H1 (cell line): Measurements from ENCODE around the gene OSCAR. TPM values are rescaled to one million over a fixed set of nuclear protein-coding genes. Genes with fewer than 3 reads are reported as not detected.

Source experiments
- CTCF ChIA-PET: fragments of 300-600 bp; sonication (Branson Sonifier 250); formaldehyde crosslinking; loops from one replicate; lab custom pipeline; 2021; ENCODE audit not compliant: partially characterized antibody; lab: Charles Lee
- POLR2A ChIA-PET: fragments of 300-600 bp; sonication (Branson Sonifier 250); formaldehyde crosslinking; loops from one replicate; lab custom pipeline; 2021; ENCODE audit warnings: inconsistent platforms; ENCODE audit not compliant: partially characterized antibody; lab: Charles Lee
- DNase-seq, 2 experiments: peaks; one replicate each; pipeline versions ENCODE4 v3.0.0 to v3.0.0-alpha.2; 2010 to 2022; ENCODE audit warnings: low spot score in 2 of 2, low read depth in 1 of 2, mixed read lengths in 1 of 2
- FAIRE-seq: peaks from 2 replicates; lab custom pipeline; 2011; peaks lifted over from hg19 to GRCh38; lab: Jason Lieb, UNC
- H2AFZ ChIP-seq: 2 replicates; pipeline ENCODE4 v1.8.1; 2012; ENCODE audit warnings: low read length, inconsistent platforms
- H2AK5ac ChIP-seq: 2 replicates; pipeline ENCODE4 v1.6.1; 2013; ENCODE audit warnings: low read depth, low read length
- H2BK120ac ChIP-seq: replicated peaks from 2 replicates; pipeline ENCODE3; 2013; ENCODE audit warnings: low read depth, low read length, inconsistent platforms
- H2BK12ac ChIP-seq: 2 replicates; pipeline ENCODE4 v1.6.1; 2013; ENCODE audit warnings: low read depth, low read length
- H2BK15ac ChIP-seq: 2 replicates; pipeline ENCODE4 v1.6.1; 2013; ENCODE audit warnings: low read length
- H2BK20ac ChIP-seq: 2 replicates; pipeline ENCODE4 v1.6.1; 2013; ENCODE audit warnings: low read length
- H2BK5ac ChIP-seq: 2 replicates; pipeline ENCODE4 v1.6.1; 2013; ENCODE audit warnings: low read depth, low read length
- H3K14ac ChIP-seq: 2 replicates; pipeline ENCODE4 v1.6.1; 2013; ENCODE audit warnings: inconsistent platforms; ENCODE audit not compliant: insufficient read length
- H3K18ac ChIP-seq: 2 replicates; pipeline ENCODE4 v1.6.1; 2013; ENCODE audit warnings: low read length; ENCODE audit errors: extremely low read depth
- H3K23ac ChIP-seq: 2 replicates; pipeline ENCODE4 v1.6.1; 2013; ENCODE audit warnings: inconsistent platforms; ENCODE audit not compliant: insufficient read length
- H3K23me2 ChIP-seq: 2 replicates; pipeline ENCODE4 v1.6.1; 2013; ENCODE audit warnings: low read depth, low read length
- H3K27ac ChIP-seq: 2 replicates; pipeline ENCODE4 v1.6.1; 2011; ENCODE audit warnings: low read depth, low read length, inconsistent platforms
- H3K27me3 ChIP-seq, 4 experiments: replicated peaks in 1 of 4; 1 replicate in 1 of 4; 2 replicates in 3 of 4; pipeline versions ENCODE4 v1.6.1 to v1.8.1; 2011 to 2013; ENCODE audit warnings: low read length in 3 of 4, mild to moderate bottlenecking in 3 of 4, inconsistent platforms in 2 of 4, mixed read lengths in 2 of 4, moderate library complexity in 1 of 4; ENCODE audit not compliant: control insufficient read depth in 3 of 4, insufficient read depth in 3 of 4; ENCODE audit errors: extremely low read depth in 1 of 4
- H3K36me3 ChIP-seq, 4 experiments: 2 replicates each; pipeline versions ENCODE4 v1.6.1 to v1.8.1; 2011 to 2013; ENCODE audit warnings: mild to moderate bottlenecking in 4 of 4, low read length in 3 of 4, moderate library complexity in 2 of 4, control low read depth in 1 of 4, inconsistent platforms in 1 of 4; ENCODE audit not compliant: insufficient read depth in 4 of 4, control insufficient read depth in 2 of 4
- H3K4ac ChIP-seq: replicated peaks from 2 replicates; pipeline ENCODE3; 2013; ENCODE audit warnings: low read length, low read depth, mixed read lengths, inconsistent platforms; ENCODE audit not compliant: insufficient read length
- H3K4me1 ChIP-seq, 4 experiments: replicated peaks in 1 of 4; 1 replicate in 1 of 4; 2 replicates in 3 of 4; pipeline versions ENCODE4 v1.6.1 to v1.8.1; 2011 to 2013; ENCODE audit warnings: low read length in 3 of 4, inconsistent platforms in 2 of 4, mixed read lengths in 1 of 4; ENCODE audit not compliant: insufficient read depth in 4 of 4, control insufficient read depth in 3 of 4
- H3K4me2 ChIP-seq, 2 experiments: 2 replicates each; pipeline versions ENCODE4 v1.6.1 to v1.8.1; 2011 to 2013; ENCODE audit warnings: low read depth in 2 of 2, low read length in 2 of 2, control low read depth in 1 of 2, inconsistent platforms in 1 of 2, mild to moderate bottlenecking in 1 of 2; ENCODE audit not compliant: insufficient read depth in 1 of 2
- H3K4me3 ChIP-seq, 4 experiments: fragments of 200-600, 300-600 bp in 1 of 4; sonication (generic), shearing (Covaris generic), sonication (Bioruptor Twin) in 1 of 4; 2 replicates each; pipeline versions ENCODE4 v1.5.1 to v1.8.1; 2011 to 2016; ENCODE audit warnings: low read length in 4 of 4, low read depth in 3 of 4, control low read depth in 2 of 4, inconsistent platforms in 2 of 4, mild to moderate bottlenecking in 2 of 4, mixed read lengths in 1 of 4, moderate library complexity in 1 of 4; ENCODE audit not compliant: insufficient read depth in 2 of 4; ENCODE audit errors: extremely low read depth in 1 of 4
- H3K56ac ChIP-seq: replicated peaks from 2 replicates; pipeline ENCODE3; 2013; ENCODE audit warnings: low read depth, mild to moderate bottlenecking, mixed read lengths, low read length, inconsistent platforms; ENCODE audit not compliant: insufficient read length
- H3K79me1 ChIP-seq: 2 replicates; pipeline ENCODE4 v1.6.1; 2013; ENCODE audit warnings: low read depth, low read length, control low read depth
- H3K79me2 ChIP-seq, 2 experiments: 2 replicates each; pipeline versions ENCODE4 v1.6.1 to v1.8.1; 2012 to 2013; ENCODE audit warnings: low read length in 2 of 2, mild to moderate bottlenecking in 2 of 2, inconsistent platforms in 1 of 2; ENCODE audit not compliant: insufficient read depth in 2 of 2, control insufficient read depth in 1 of 2
- H3K9ac ChIP-seq, 4 experiments: replicated peaks in 1 of 4; 1 replicate in 1 of 4; 2 replicates in 3 of 4; pipeline versions ENCODE4 v1.6.1 to v1.8.1; 2011 to 2013; ENCODE audit warnings: low read depth in 3 of 4, low read length in 3 of 4, control low read depth in 2 of 4, mild to moderate bottlenecking in 2 of 4, moderate library complexity in 2 of 4, inconsistent platforms in 1 of 4; ENCODE audit errors: extremely low read depth in 1 of 4
- H3K9me3 ChIP-seq, 2 experiments: 2 replicates each; pipeline versions ENCODE4 v1.6.1 to v1.8.1; 2012 to 2013; ENCODE audit warnings: mild to moderate bottlenecking in 2 of 2, moderate library complexity in 2 of 2, control low read depth in 1 of 2, inconsistent platforms in 1 of 2, low read depth in 1 of 2, low read length in 1 of 2, mixed read lengths in 1 of 2; ENCODE audit not compliant: insufficient read depth in 2 of 2
- H4K20me1 ChIP-seq, 2 experiments: replicated peaks in 1 of 2; 2 replicates each; pipeline versions ENCODE3 to v1.8.1; 2011 to 2013; ENCODE audit warnings: inconsistent platforms in 2 of 2, low read length in 2 of 2, mild to moderate bottlenecking in 1 of 2; ENCODE audit not compliant: insufficient read depth in 2 of 2, control insufficient read depth in 1 of 2
- H4K5ac ChIP-seq: 2 replicates; pipeline ENCODE4 v1.6.1; 2013; ENCODE audit warnings: low read length, low read depth, mixed read lengths, inconsistent platforms; ENCODE audit not compliant: insufficient read length
- H4K8ac ChIP-seq: 2 replicates; pipeline ENCODE4 v1.8.0; 2013; ENCODE audit warnings: mild to moderate bottlenecking, moderate library complexity, low read length, inconsistent platforms; ENCODE audit not compliant: insufficient read depth; ENCODE audit errors: extremely low read depth
- H4K91ac ChIP-seq: replicated peaks from 2 replicates; pipeline ENCODE3; 2013; ENCODE audit warnings: low read length, mixed read lengths, inconsistent platforms; ENCODE audit not compliant: insufficient read length
- BRCA1 ChIP-seq: IDR thresholded peaks from 2 replicates; pipeline ENCODE4 v1.6.1; 2012; ENCODE audit warnings: low read depth, low read length, improper control_type of control experiment
- CBX8 ChIP-seq: fragments of 300-800, 300-1000 bp; sonication (generic); IDR thresholded peaks from 2 replicates; pipeline ENCODE4 v1.7.1; 2016; ENCODE audit warnings: low read depth, low read length, borderline replicate concordance
- KDM4A ChIP-seq: IDR thresholded peaks from one replicate; pipeline ENCODE4 v1.7.1; 2012; ENCODE audit warnings: low read depth, mild to moderate bottlenecking, moderate library complexity, low read length, inconsistent platforms; ENCODE audit not compliant: severe bottlenecking
- KDM5A ChIP-seq: fragments of 200-600 bp; IDR thresholded peaks from 2 replicates; pipeline ENCODE4 v1.7.1; 2012; ENCODE audit warnings: mild to moderate bottlenecking, low read length, inconsistent platforms, mixed read lengths
- MAX ChIP-seq: IDR thresholded peaks from 2 replicates; pipeline ENCODE4 v1.6.1; 2012; ENCODE audit warnings: inconsistent platforms
- RBBP5 ChIP-seq: IDR thresholded peaks from 2 replicates; pipeline ENCODE4 v1.7.1; 2012; ENCODE audit warnings: low read depth, mild to moderate bottlenecking, inconsistent platforms, low read length, moderate library complexity, borderline replicate concordance
- ZNF274 ChIP-seq: IDR thresholded peaks from 2 replicates; pipeline ENCODE4 v1.7.0; 2012; ENCODE audit warnings: low read length, borderline replicate concordance; ENCODE audit errors: extremely low read depth
- WGBS, 2 experiments: shearing (Covaris generic) in 1 of 2; methylation state at CpG; one replicate each; pipeline versions ENCODE4 v1.1.6 to v1.1.7; 2013 to 2015; ENCODE audit warnings: low lambda C conversion rate in 2 of 2, mixed read lengths in 2 of 2, inconsistent platforms in 1 of 2, low coverage in 1 of 2, missing lambda C conversion rate in 1 of 2; ENCODE audit not compliant: insufficient replicate concordance in 2 of 2, insufficient coverage in 1 of 2, insufficient read length in 1 of 2; ENCODE audit errors: extremely low coverage in 1 of 2, missing lambda C conversion rate in 1 of 2; 5-methylcytosine and 5-hydroxymethylcytosine counted together
- polyA plus RNA-seq, 7 experiments: library from polyadenylated mRNA; depleted of rRNA in 3 of 7; stranded (reverse) in 5 of 7; unstranded in 2 of 7; fragments of >200 nt in 5 of 7; fragments of 200-250 nt in 2 of 7; gene quantifications; 1 replicate in 5 of 7; 2 replicates in 1 of 7; 4 replicates in 1 of 7; pipeline versions ENCODE4 v1.2.1 to v1.2.3, GENCODE V29; 2011 to 2013; ENCODE audit warnings: missing spikeins in 2 of 7, mixed read lengths in 2 of 7
- total RNA-seq: library from RNA; stranded (reverse); fragmentation: NEBNext Ultra II Directional; extraction: Animal tissue kit (Norgen Biotek cat#: 25700); gene quantifications from 2 replicates; pipeline ENCODE4 v1.2.1, GENCODE V29; 2021
- TF ChIP-seq, protein P1 (sequence below): IDR thresholded peaks from 2 replicates; pipeline ENCODE4 v1.6.1; 2012; ENCODE audit warnings: low read length, inconsistent platforms

OSCAR gene
- total and polyA plus RNA-seq, 2 of the 8 experiments (the other 6 are each of a cell fraction or from before 2014, with no cell fraction given): 1.1 TPM

DNA sequence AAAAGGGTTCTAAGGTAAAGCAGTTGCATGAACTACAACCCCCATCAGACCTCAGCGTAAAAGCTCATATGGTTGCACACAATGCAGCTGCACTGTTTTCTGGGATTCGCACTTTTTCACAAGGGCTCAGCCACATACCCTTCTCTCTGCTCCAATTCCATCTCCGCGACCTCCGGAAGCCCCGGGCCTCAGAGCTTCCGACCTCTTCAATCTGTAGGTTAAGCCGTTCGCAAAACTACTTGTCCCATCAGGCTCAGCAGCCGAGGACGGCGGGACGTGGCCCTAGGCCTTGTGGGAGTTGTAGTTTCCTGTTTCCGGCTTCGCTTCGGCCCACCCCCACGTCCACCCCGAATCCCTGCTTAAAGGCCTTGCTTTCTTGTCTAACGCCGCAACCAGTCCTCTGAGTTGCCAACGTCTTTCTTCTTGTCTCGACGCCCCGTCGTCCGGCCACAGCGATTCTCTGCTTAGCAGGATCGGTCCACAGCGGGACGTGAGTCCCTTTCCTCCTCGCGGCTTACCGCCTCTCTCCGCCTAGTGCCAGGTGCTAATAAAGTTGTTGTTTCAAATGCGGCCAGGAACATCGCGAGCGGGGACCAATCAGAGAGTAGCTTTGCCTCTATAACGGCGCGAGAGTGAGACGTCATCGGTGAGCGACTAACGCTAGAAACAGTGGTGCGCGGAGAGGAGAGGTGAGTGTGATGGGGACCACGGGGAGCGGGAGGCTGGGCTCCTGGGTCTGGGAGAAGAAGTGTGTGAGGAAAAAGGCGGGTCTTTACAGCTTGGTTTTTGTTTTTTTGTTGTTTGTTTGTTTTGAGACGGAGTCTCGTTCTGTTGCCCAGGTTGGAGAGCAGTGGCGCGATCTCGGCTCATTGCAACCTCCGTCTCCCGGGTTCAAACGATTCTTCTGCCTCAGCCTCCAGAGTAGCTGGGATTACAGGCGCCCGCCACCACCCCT lies 14.8 kb upstream of the OSCAR start, which contains the start of the genes PRPF31 and TFPT:
Gene PRPF31 (plus strand): TSS at position 646 of the 955 bp plus-strand sequence. CDS start 2,525 bp downstream, outside the sequence.
Gene TFPT (minus strand): TSS at position 549 of the 955 bp plus-strand sequence. CDS start 388 bp downstream, at position 161.
- Histone ChIP-seq H2BK12ac (no peak within 1 kb of the TSS), H3K23ac (no peak within 1 kb of the TSS), H2BK5ac (peak within 1 kb of the TSS; percentile 95), H2BK15ac (no peak within 1 kb of the TSS), H4K20me1 (peaks cover 0 to 5% of the 10 kb centered on the region in 2 experiments), H3K56ac (peak within 1 kb of the TSS; percentile 86), H3K9ac (peak within 1 kb of the TSS; percentile 70 to 94 (median 92)), H4K5ac (peak within 1 kb of the TSS; percentile 90), H3K27ac (peak within 1 kb of the TSS; percentile 92), H2AFZ (peak within 1 kb of the TSS; percentile 99; the same call in 1 of the 2 replicates), H2BK120ac (no peak within 1 kb of the TSS), H2AK5ac (0 out of 2 replicates have a peak within 1 kb of the TSS, but pooled peaks have one; percentile 16), H3K4ac (no peak within 1 kb of the TSS), H3K27me3 (no peaks in the 10 kb centered on the region), H4K8ac (peak within 1 kb of the TSS; percentile 90; the same call in 1 of the 2 replicates), H3K79me1 (peaks cover 12% of the 10 kb centered on the region), H3K4me1 (peaks cover 0 to 7% (median 2%) of the 10 kb centered on the region in 4 experiments; a peak in 3 of 7 replicates), H3K4me2 (peak within 1 kb of the TSS; percentile 77 to 81), H3K4me3 (peak within 1 kb of the TSS; percentile 74 to 100 (median 94)), H3K14ac (no peak within 1 kb of the TSS), H3K18ac (peak within 1 kb of the TSS; percentile 97; the same call in 1 of the 2 replicates), H3K79me2 (peaks cover 0 to 10% of the 10 kb centered on the region in 2 experiments; a peak in 2 of 4 replicates), H3K36me3 (peaks cover 5 to 20% (median 14%) of the 10 kb centered on the region in 4 experiments; a peak in 7 of 8 replicates), H4K91ac (no peak within 1 kb of the TSS), H2BK20ac (no peak within 1 kb of the TSS), H3K23me2 (peaks cover 7% of the 10 kb centered on the region), H3K9me3 (no peaks in the 10 kb centered on the region)
- FAIRE-seq (peak; percentile 93), DNase-seq (peak; percentile 87 to 96)
- ChIA-PET POLR2A (interaction anchor here (0.6 to 6.6 kb wide), 30 partner anchors 10 to 330 kb away, joined by 3 to 116 read pairs (median 5); partner anchors contain the start of genes CNOT3, LENG1, MYADM and NDUFA3), CTCF (interaction anchor here (0.6 to 1.5 kb wide), 3 partner anchors 14 to 1568 kb away, joined by 3 to 4 read pairs (median 3); no protein-coding TSS in a partner anchor)
- WGBS, 2 experiments: 2% methylated on average over 57 of the region's 60 CpGs; no CpG with 5 or more reads in 1 of the 2 experiments
- TF ChIP-seq CBX8 (no peak), RBBP5 (peak; percentile 73), KDM5A (peak; percentile 99), ZNF274 (no peak), MAX (peak; percentile 74), BRCA1 (no peak), KDM4A (peak; percentile 100)
- TF ChIP-seq, protein P1, sequence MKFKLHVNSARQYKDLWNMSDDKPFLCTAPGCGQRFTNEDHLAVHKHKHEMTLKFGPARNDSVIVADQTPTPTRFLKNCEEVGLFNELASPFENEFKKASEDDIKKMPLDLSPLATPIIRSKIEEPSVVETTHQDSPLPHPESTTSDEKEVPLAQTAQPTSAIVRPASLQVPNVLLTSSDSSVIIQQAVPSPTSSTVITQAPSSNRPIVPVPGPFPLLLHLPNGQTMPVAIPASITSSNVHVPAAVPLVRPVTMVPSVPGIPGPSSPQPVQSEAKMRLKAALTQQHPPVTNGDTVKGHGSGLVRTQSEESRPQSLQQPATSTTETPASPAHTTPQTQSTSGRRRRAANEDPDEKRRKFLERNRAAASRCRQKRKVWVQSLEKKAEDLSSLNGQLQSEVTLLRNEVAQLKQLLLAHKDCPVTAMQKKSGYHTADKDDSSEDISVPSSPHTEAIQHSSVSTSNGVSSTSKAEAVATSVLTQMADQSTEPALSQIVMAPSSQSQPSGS: no peak
